CD4-positive, alpha-beta T cell treated with Interleukin-17A for 4 hours (primary cell): ENCODE measurements around the gene RPTOR.
"Not testable (repeated sequence)": the region's sequence is repeated elsewhere in the genome, so short reads cannot be mapped to it uniquely, and the experiment has no call there.

Experiments used
- DNase-seq: peaks from one replicate; pipeline ENCODE4 v3.0.0-alpha.2; 2020; ENCODE audit warnings: mixed read lengths

The RPTOR gene

GRCh38 chr17:80802626-80803450 is 258.2 kb downstream of the RPTOR start:
- no peak for DNase-seq

- DNase-seq: no peak
Observed at GRCh38 chr17:80803451-80804428, 259.1 kb downstream of the RPTOR start.

- peak; percentile 64 for DNase-seq
Observed at GRCh38 chr17:80804466-80804865, 259.8 kb downstream of the RPTOR start.

- DNase-seq: no peak
Observed at GRCh38 chr17:80805032-80805751, 260.6 kb downstream of the RPTOR start.

- DNase-seq: no peak
Observed at GRCh38 chr17:80807014-80807413, 262.4 kb downstream of the RPTOR start.

- no peak for DNase-seq
Observed at GRCh38 chr17:80807882-80808281, 263.2 kb downstream of the RPTOR start.

- DNase-seq: peak; percentile 40
Observed at GRCh38 chr17:80811181-80812105, 266.8 kb downstream of the RPTOR start.

GRCh38 chr17:80812362-80813088 is 267.9 kb downstream of the RPTOR start:
- DNase-seq: peak; percentile 30

GRCh38 chr17:80813318-80813717 is 268.7 kb downstream of the RPTOR start:
- DNase-seq: no peak

GRCh38 chr17:80814491-80814890 is 269.9 kb downstream of the RPTOR start:
- no peak for DNase-seq

GRCh38 chr17:80815151-80815681 is 270.6 kb downstream of the RPTOR start:
- no peak for DNase-seq

GRCh38 chr17:80815718-80816117 is 271.1 kb downstream of the RPTOR start:
- DNase-seq: not testable (repeated sequence)

GRCh38 chr17:80816241-80817103 is 271.8 kb downstream of the RPTOR start:
- DNase-seq: no peak

GRCh38 chr17:80817321-80817845 is 272.7 kb downstream of the RPTOR start:
- no peak for DNase-seq

GRCh38 chr17:80817861-80818260 is 273.2 kb downstream of the RPTOR start:
- no peak for DNase-seq

- no peak for DNase-seq
Observed at GRCh38 chr17:80818871-80819270, 274.2 kb downstream of the RPTOR start.

GRCh38 chr17:80819422-80820164 is 275.0 kb downstream of the RPTOR start:
- DNase-seq: peak; percentile 31

- no peak for DNase-seq
Observed at GRCh38 chr17:80820331-80820730, 275.7 kb downstream of the RPTOR start.

GRCh38 chr17:80821546-80821945 is 276.9 kb downstream of the RPTOR start:
- DNase-seq: no peak
